SK-N-SH (cell line): ENCODE results near the gene LOXHD1. TPM values are rescaled to one million over a fixed set of nuclear protein-coding genes. Genes with fewer than 3 reads are reported as not detected.

Experiments used
- CTCF ChIA-PET: fragments of 300-600, 350-600 bp; formaldehyde crosslinking; extraction: SDS; loops from one replicate; lab custom pipeline; 2021; lab: Yijun Ruan, JAX
- POLR2A ChIA-PET: fragments of 350-600 bp; sonication (Branson Sonifier 250); formaldehyde crosslinking; extraction: SDS; loops from one replicate; lab custom pipeline; 2020; ENCODE audit warnings: antibody characterized with exemption, inconsistent platforms; lab: Yijun Ruan, JAX
- DNase-seq: peaks from one replicate; pipeline ENCODE4 v3.0.0; 2012
- H2AFZ ChIP-seq: fragments of 200-600 bp; sonication (generic); 2 replicates; pipeline ENCODE4 v1.8.1; 2016; ENCODE audit warnings: antibody characterized with exemption, mild to moderate bottlenecking, low read depth
- H3F3A ChIP-seq: fragments of 200-600 bp; sonication (generic); replicated peaks from 2 replicates; pipeline ENCODE3; 2016; ENCODE audit warnings: antibody characterized with exemption, mild to moderate bottlenecking; ENCODE audit not compliant: insufficient read depth
- H3K27ac ChIP-seq, 2 experiments: fragments of 200-500 bp in 1 of 2; fragments of 200-600 bp in 1 of 2; sonication (Bioruptor generic) in 1 of 2; sonication (generic), shearing (Covaris generic) in 1 of 2; 2 replicates each; pipeline versions ENCODE4 v1.5.1 to v1.6.1; 2014 to 2016; ENCODE audit warnings: low read depth in 2 of 2, inconsistent platforms in 1 of 2, low read length in 1 of 2, mild to moderate bottlenecking in 1 of 2, mixed read lengths in 1 of 2
- H3K27me3 ChIP-seq: fragments of 200-600 bp; sonication (generic), shearing (Covaris generic); 2 replicates; pipeline ENCODE4 v1.6.1; 2016; ENCODE audit warnings: mixed run types; ENCODE audit not compliant: insufficient read depth
- H3K36me3 ChIP-seq, 2 experiments: fragments of 200-500 bp in 1 of 2; fragments of 200-600 bp in 1 of 2; sonication (Bioruptor generic) in 1 of 2; sonication (generic) in 1 of 2; replicated peaks in 1 of 2; 2 replicates each; pipeline versions ENCODE3 to v1.5.1; 2014 to 2016; ENCODE audit warnings: low read length in 1 of 2, mild to moderate bottlenecking in 1 of 2; ENCODE audit not compliant: insufficient read depth in 2 of 2, control insufficient read depth in 1 of 2
- H3K4me1 ChIP-seq, 2 experiments: fragments of 200-500 bp in 1 of 2; fragments of 200-600 bp in 1 of 2; sonication (Bioruptor generic) in 1 of 2; sonication (generic), shearing (Covaris generic) in 1 of 2; 2 replicates each; pipeline versions ENCODE4 v1.5.1 to v1.6.1; 2014 to 2016; ENCODE audit warnings: low read depth in 1 of 2, low read length in 1 of 2, mixed run types in 1 of 2; ENCODE audit not compliant: insufficient read depth in 2 of 2, control insufficient read depth in 1 of 2
- H3K4me2 ChIP-seq: fragments of 200-600 bp; sonication (generic), shearing (Covaris generic); 2 replicates; pipeline ENCODE4 v1.6.1; 2017; ENCODE audit warnings: mixed run types
- H3K4me3 ChIP-seq, 2 experiments: fragments of 200-500 bp in 1 of 2; fragments of 200-600 bp in 1 of 2; sonication (Bioruptor generic) in 1 of 2; sonication (generic), shearing (Covaris generic) in 1 of 2; 2 replicates each; pipeline versions ENCODE4 v1.5.1 to v1.8.1; 2014 to 2016; ENCODE audit warnings: low read depth in 2 of 2, inconsistent platforms in 1 of 2, low read length in 1 of 2, mild to moderate bottlenecking in 1 of 2, mixed read lengths in 1 of 2, moderate library complexity in 1 of 2
- H3K79me2 ChIP-seq: fragments of 200-600 bp; sonication (generic); 2 replicates; pipeline ENCODE4 v1.8.1; 2017; ENCODE audit warnings: mild to moderate bottlenecking; ENCODE audit not compliant: insufficient read depth
- H3K9ac ChIP-seq: fragments of 200-600 bp; sonication (generic); 2 replicates; pipeline ENCODE4 v1.6.1; 2017; ENCODE audit warnings: mixed run types
- H3K9me2 ChIP-seq: fragments of 200-600 bp; sonication (generic); 2 replicates; pipeline ENCODE4 v1.6.1; 2017; ENCODE audit warnings: mixed run types
- H3K9me3 ChIP-seq: fragments of 200-600 bp; sonication (generic); 2 replicates; pipeline ENCODE4 v1.6.1; 2017; ENCODE audit warnings: mixed run types, mild to moderate bottlenecking, moderate library complexity
- H4K20me1 ChIP-seq: fragments of 200-600 bp; sonication (generic); 2 replicates; pipeline ENCODE4 v1.6.1; 2017; ENCODE audit warnings: mild to moderate bottlenecking, mixed run types; ENCODE audit not compliant: insufficient read depth
- EZH2phosphoT487 ChIP-seq: fragments of 200-600 bp; sonication (generic); IDR thresholded peaks from 2 replicates; pipeline ENCODE4 v1.6.1; 2017; ENCODE audit warnings: low read depth, mixed run types, mild to moderate bottlenecking, antibody characterized with exemption, moderate library complexity, borderline replicate concordance
- FOSL2 ChIP-seq: IDR thresholded peaks from 2 replicates; pipeline ENCODE4 v1.4.0; 2012; ENCODE audit warnings: low read depth, mild to moderate bottlenecking, moderate library complexity, borderline replicate concordance
- FOXJ3 ChIP-seq: sonication (generic); formaldehyde crosslinking; IDR thresholded peaks from 2 replicates; pipeline ENCODE4 v1.5.1; 2020; ENCODE audit warnings: mild to moderate bottlenecking, missing genetic modification reagents
- FOXM1 ChIP-seq: IDR thresholded peaks from 2 replicates; pipeline ENCODE4 v1.4.0; 2012; ENCODE audit warnings: low read depth, mild to moderate bottlenecking
- GABPA ChIP-seq: IDR thresholded peaks from 2 replicates; pipeline ENCODE4 v1.4.0; 2012; ENCODE audit warnings: low read depth, mild to moderate bottlenecking
- JUND ChIP-seq: IDR thresholded peaks from 2 replicates; pipeline ENCODE4 v1.4.0; 2012
- MEF2A ChIP-seq: IDR thresholded peaks from 2 replicates; pipeline ENCODE4 v1.4.0; 2012; ENCODE audit warnings: low read depth, borderline replicate concordance
- MXI1 ChIP-seq: IDR thresholded peaks from 2 replicates; pipeline ENCODE4 v1.6.1; 2012; ENCODE audit warnings: mild to moderate bottlenecking, low read depth, low read length, improper control_type of control experiment
- NRF1 ChIP-seq: IDR thresholded peaks from 2 replicates; pipeline ENCODE4 v1.6.1; 2012; ENCODE audit warnings: low read depth, mild to moderate bottlenecking, low read length
- POLR2AphosphoS5 ChIP-seq: IDR thresholded peaks from 2 replicates; pipeline ENCODE4 v1.6.1; 2012; ENCODE audit warnings: low read depth, low read length
- RCOR1 ChIP-seq: fragments of 150-350 bp; IDR thresholded peaks from 2 replicates; pipeline ENCODE4 v1.6.1; 2017; ENCODE audit warnings: antibody characterized with exemption, low read length
- RFX5 ChIP-seq: IDR thresholded peaks from 2 replicates; pipeline ENCODE4 v1.6.1; 2012; ENCODE audit warnings: mild to moderate bottlenecking, improper control_type of control experiment, low read length
- SMC3 ChIP-seq: IDR thresholded peaks from 2 replicates; pipeline ENCODE4 v1.6.1; 2012; ENCODE audit warnings: low read depth, low read length, improper control_type of control experiment
- TCF12 ChIP-seq: IDR thresholded peaks from 2 replicates; pipeline ENCODE4 v1.4.0; 2012
- WGBS: methylation state at CpG from one replicate; pipeline ENCODE4 v1.1.6; 2017; ENCODE audit warnings: low lambda C conversion rate; 5-methylcytosine and 5-hydroxymethylcytosine counted together
- polyA plus RNA-seq, 3 experiments: library from polyadenylated mRNA; depleted of rRNA; stranded (reverse); fragments of >200 nt; gene quantifications; 2 replicates each; pipeline ENCODE4 v1.2.3, GENCODE V29; 2012
- TF ChIP-seq, protein P1 (sequence below): IDR thresholded peaks from 2 replicates; pipeline ENCODE4 v1.4.0; 2012; ENCODE audit warnings: low read depth, borderline replicate concordance
- TF ChIP-seq, protein P2 (sequence below): IDR thresholded peaks from 2 replicates; pipeline ENCODE4; 2012
- TF ChIP-seq, protein P3 (sequence below): fragments of 150-350 bp; IDR thresholded peaks from 2 replicates; pipeline ENCODE4 v1.6.1; 2017; ENCODE audit warnings: antibody characterized with exemption, low read length, low read depth, borderline replicate concordance
- TF ChIP-seq, protein P4 (sequence below): IDR thresholded peaks from 2 replicates; pipeline ENCODE4 v1.4.0; 2012; ENCODE audit warnings: low read depth
- TF ChIP-seq, protein P5 (sequence below): fragments of 200-600 bp; sonication (generic); IDR thresholded peaks from 2 replicates; pipeline ENCODE4 v1.6.1; 2017; ENCODE audit warnings: antibody characterized with exemption, mild to moderate bottlenecking, moderate library complexity

LOXHD1 gene
- polyA plus RNA-seq, 1 of the 3 experiments (the other 2 are of a cell fraction): not detected

DNA sequence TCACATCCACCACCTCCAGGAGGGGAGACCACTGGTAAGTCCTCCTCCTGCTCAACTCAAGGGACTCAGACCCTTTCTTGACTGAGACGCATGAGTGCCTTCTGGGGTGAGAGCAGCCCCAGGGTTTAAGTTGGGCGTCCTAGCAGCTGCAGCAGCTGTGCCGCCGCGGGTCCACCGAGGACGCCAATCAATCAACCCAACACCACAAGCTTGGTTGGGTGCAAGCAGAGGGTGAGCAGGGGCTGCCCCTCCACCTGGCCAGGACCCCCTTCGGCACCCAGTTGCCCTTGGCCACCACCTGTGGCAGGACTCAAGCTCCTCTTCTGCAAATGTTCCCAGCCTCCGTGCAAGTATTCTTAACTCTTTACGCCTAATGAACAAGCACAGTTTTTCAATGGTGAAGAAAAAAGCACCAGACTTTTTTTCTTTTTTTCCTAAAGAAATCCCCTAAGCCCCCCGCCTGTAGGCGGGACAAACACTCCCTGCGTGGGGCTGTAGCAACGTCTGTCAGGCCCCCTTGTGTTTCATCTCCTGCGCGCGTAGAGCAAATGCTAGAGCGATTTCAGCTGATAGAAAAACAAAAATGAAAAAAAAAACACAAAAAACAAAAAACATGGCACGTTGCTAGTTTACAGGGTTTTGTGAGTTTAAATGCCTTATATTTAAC is 197.1 kb downstream of the LOXHD1 start:
- ChIA-PET POLR2A (no interaction called here), CTCF (interaction anchor here (1.4 to 2.3 kb wide), 3 partner anchors 12 to 178 kb away, joined by 3 to 9 read pairs (median 4); no protein-coding TSS in a partner anchor)
- H3K36me3 ChIP-seq: no peaks in the 10 kb centered on the region
- H3K9me2 ChIP-seq: no peaks in the 10 kb centered on the region
- H3K27me3 ChIP-seq: no peaks in the 10 kb centered on the region
- TF ChIP-seq, protein P1, sequence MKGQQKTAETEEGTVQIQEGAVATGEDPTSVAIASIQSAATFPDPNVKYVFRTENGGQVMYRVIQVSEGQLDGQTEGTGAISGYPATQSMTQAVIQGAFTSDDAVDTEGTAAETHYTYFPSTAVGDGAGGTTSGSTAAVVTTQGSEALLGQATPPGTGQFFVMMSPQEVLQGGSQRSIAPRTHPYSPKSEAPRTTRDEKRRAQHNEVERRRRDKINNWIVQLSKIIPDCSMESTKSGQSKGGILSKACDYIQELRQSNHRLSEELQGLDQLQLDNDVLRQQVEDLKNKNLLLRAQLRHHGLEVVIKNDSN: no peak
- TF ChIP-seq NRF1 (no peak), POLR2AphosphoS5 (no peak), JUND (no peak), EZH2phosphoT487 (no peak), RCOR1 (no peak), FOXJ3 (no peak), MXI1 (no peak), RFX5 (no peak), FOXM1 (no peak)
- TF ChIP-seq, protein P2, sequence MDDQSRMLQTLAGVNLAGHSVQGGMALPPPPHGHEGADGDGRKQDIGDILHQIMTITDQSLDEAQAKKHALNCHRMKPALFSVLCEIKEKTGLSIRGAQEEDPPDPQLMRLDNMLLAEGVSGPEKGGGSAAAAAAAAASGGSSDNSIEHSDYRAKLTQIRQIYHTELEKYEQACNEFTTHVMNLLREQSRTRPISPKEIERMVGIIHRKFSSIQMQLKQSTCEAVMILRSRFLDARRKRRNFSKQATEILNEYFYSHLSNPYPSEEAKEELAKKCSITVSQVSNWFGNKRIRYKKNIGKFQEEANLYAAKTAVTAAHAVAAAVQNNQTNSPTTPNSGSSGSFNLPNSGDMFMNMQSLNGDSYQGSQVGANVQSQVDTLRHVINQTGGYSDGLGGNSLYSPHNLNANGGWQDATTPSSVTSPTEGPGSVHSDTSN: no peak
- TF ChIP-seq, protein P3, sequence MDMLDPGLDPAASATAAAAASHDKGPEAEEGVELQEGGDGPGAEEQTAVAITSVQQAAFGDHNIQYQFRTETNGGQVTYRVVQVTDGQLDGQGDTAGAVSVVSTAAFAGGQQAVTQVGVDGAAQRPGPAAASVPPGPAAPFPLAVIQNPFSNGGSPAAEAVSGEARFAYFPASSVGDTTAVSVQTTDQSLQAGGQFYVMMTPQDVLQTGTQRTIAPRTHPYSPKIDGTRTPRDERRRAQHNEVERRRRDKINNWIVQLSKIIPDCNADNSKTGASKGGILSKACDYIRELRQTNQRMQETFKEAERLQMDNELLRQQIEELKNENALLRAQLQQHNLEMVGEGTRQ: no peak
- H3K4me2 ChIP-seq: no peak overlapping the region
- no peaks in the 10 kb centered on the region for H4K20me1 ChIP-seq
- H3K9ac ChIP-seq: no peak overlapping the region
- H3K4me3 ChIP-seq: no peak overlapping the region
- H3F3A ChIP-seq: no peaks in the 10 kb centered on the region
- no peak overlapping the region for H2AFZ ChIP-seq
- H3K4me1 ChIP-seq: peaks cover 0 to 10% of the 10 kb centered on the region in 2 experiments; a peak in 1 of 4 replicates
- 86% methylated on average over 17 of the region's 19 CpGs for WGBS
- H3K27ac ChIP-seq: no peak overlapping the region
- H3K9me3 ChIP-seq: no peaks in the 10 kb centered on the region
- no peaks in the 10 kb centered on the region for H3K79me2 ChIP-seq
- no peak for DNase-seq

DNA sequence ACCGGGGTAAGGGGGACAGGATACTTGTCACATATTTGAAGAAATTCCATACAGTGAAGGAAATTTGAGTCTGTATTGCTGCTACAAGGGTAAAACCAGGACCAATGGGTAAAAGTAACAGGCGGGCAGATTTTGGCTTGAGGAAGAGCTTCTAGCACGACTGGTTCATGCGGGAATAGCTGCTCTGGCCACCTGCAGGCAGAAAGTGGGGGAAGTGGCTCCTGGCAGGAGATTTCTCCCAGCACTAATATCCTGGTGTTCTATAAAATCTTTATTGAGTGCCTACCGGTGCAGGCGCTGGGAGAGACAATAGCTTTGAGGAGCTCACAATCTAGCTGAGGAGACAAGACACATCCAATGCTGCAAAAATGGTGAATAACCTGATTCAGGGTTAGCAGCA is 198.5 kb downstream of the LOXHD1 start:
- no peaks in the 10 kb centered on the region for H3K79me2 ChIP-seq
- DNase-seq: no peak
- whole genome bisulfite sequencing: 74% methylated on average over 6 of the region's 6 CpGs
- POLR2A ChIA-PET: no interaction called here
- H3K9ac ChIP-seq: no peak overlapping the region
- no peaks in the 10 kb centered on the region for H3F3A ChIP-seq
- H3K36me3 ChIP-seq: no peaks in the 10 kb centered on the region
- H3K9me2 ChIP-seq: no peaks in the 10 kb centered on the region
- no peaks in the 10 kb centered on the region for H3K9me3 ChIP-seq
- no peaks in the 10 kb centered on the region for H4K20me1 ChIP-seq
- no peak overlapping the region for H3K4me3 ChIP-seq
- no peak overlapping the region for H2AFZ ChIP-seq
- H3K27me3 ChIP-seq: no peaks in the 10 kb centered on the region
- H3K4me1 ChIP-seq: peaks cover 0 to 10% of the 10 kb centered on the region in 2 experiments; a peak in 1 of 4 replicates
- no peak overlapping the region for H3K4me2 ChIP-seq
- CTCF ChIA-PET: interaction anchor here (0.7 to 2.3 kb wide), 6 partner anchors 8 to 177 kb away, joined by 3 to 9 read pairs (median 3); no protein-coding TSS in a partner anchor
- no peak overlapping the region for H3K27ac ChIP-seq
- no peak for TF ChIP-seq GABPA
- no peak for TF ChIP-seq TCF12
- TF ChIP-seq, protein P4, sequence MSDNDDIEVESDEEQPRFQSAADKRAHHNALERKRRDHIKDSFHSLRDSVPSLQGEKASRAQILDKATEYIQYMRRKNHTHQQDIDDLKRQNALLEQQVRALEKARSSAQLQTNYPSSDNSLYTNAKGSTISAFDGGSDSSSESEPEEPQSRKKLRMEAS: no peak
- TF ChIP-seq MEF2A: no peak
- TF ChIP-seq FOSL2: no peak
- no peak for TF ChIP-seq SMC3
- TF ChIP-seq, protein P5, sequence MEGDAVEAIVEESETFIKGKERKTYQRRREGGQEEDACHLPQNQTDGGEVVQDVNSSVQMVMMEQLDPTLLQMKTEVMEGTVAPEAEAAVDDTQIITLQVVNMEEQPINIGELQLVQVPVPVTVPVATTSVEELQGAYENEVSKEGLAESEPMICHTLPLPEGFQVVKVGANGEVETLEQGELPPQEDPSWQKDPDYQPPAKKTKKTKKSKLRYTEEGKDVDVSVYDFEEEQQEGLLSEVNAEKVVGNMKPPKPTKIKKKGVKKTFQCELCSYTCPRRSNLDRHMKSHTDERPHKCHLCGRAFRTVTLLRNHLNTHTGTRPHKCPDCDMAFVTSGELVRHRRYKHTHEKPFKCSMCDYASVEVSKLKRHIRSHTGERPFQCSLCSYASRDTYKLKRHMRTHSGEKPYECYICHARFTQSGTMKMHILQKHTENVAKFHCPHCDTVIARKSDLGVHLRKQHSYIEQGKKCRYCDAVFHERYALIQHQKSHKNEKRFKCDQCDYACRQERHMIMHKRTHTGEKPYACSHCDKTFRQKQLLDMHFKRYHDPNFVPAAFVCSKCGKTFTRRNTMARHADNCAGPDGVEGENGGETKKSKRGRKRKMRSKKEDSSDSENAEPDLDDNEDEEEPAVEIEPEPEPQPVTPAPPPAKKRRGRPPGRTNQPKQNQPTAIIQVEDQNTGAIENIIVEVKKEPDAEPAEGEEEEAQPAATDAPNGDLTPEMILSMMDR: no peak
